Uterus (tissue), 2 donors: ENCODE data around the gene BTBD9.

Experiments
- CTCF ChIP-seq, 4 experiments: fragments of 200-600 bp in 2 of 4; fragments of 450-650 bp in 2 of 4; sonication (generic) in 2 of 4; IDR thresholded peaks; one replicate each; pipeline ENCODE4 v1.5.1; 2016 to 2019; ENCODE audit warnings: antibody characterized with exemption in 4 of 4, mild to moderate bottlenecking in 2 of 4, moderate library complexity in 1 of 4
- POLR2A ChIP-seq, 2 donors: fragments of 450-650 bp; IDR thresholded peaks; one replicate each; pipeline ENCODE4 v1.6.1; 2016; ENCODE audit warnings: antibody characterized with exemption in 2 of 2, mild to moderate bottlenecking in 1 of 2, moderate library complexity in 1 of 2

- no peak for TF ChIP-seq CTCF (IDR thresholded peaks at IDR 0.05)
- TF ChIP-seq POLR2A (IDR thresholded peaks at IDR 0.05) = no peak
These were observed 45.6 kb downstream of the BTBD9 start for GRCh38 chr6:38593998-38594665.
